ENCODE measurements around the gene PPM1E. TPM values are rescaled to one million over a fixed set of nuclear protein-coding genes. Genes with fewer than 3 reads are reported as not detected.
A peak's percentile ranks its signal among the peaks of the same experiment; 100 is the strongest.

Gene PPM1E
- total RNA-seq, 1 donor = under 0.01 TPM

DNA sequence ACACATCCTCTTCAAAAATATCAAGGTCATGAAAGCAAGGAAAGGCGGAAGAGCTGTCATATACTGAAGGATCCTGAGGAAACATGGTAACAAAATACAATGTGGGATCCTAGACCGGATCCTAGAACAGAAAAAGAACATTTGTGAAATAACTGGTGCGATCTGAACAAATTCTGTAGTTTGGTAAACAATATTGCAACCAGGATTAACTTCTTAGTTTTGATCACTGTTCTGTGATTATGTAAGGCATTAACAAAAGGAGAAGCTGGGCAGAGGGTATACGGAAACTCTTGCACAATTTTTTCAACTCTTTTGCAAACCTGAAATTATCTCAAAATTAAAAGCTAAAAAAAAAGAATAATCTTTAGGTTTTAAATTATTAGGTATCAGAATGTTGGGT, 241.3 kb downstream of the PPM1E start:
- no peak overlapping the region for H3K4me3 ChIP-seq (ENCODE audit: low read depth, low read length)
- no peak for DNase-seq (ENCODE audit: low read depth)
- TF ChIP-seq, protein P1, sequence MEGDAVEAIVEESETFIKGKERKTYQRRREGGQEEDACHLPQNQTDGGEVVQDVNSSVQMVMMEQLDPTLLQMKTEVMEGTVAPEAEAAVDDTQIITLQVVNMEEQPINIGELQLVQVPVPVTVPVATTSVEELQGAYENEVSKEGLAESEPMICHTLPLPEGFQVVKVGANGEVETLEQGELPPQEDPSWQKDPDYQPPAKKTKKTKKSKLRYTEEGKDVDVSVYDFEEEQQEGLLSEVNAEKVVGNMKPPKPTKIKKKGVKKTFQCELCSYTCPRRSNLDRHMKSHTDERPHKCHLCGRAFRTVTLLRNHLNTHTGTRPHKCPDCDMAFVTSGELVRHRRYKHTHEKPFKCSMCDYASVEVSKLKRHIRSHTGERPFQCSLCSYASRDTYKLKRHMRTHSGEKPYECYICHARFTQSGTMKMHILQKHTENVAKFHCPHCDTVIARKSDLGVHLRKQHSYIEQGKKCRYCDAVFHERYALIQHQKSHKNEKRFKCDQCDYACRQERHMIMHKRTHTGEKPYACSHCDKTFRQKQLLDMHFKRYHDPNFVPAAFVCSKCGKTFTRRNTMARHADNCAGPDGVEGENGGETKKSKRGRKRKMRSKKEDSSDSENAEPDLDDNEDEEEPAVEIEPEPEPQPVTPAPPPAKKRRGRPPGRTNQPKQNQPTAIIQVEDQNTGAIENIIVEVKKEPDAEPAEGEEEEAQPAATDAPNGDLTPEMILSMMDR (IDR thresholded peaks at IDR 0.05; ENCODE audit: insufficient read depth, low read depth, low read length) = no peak

DNA sequence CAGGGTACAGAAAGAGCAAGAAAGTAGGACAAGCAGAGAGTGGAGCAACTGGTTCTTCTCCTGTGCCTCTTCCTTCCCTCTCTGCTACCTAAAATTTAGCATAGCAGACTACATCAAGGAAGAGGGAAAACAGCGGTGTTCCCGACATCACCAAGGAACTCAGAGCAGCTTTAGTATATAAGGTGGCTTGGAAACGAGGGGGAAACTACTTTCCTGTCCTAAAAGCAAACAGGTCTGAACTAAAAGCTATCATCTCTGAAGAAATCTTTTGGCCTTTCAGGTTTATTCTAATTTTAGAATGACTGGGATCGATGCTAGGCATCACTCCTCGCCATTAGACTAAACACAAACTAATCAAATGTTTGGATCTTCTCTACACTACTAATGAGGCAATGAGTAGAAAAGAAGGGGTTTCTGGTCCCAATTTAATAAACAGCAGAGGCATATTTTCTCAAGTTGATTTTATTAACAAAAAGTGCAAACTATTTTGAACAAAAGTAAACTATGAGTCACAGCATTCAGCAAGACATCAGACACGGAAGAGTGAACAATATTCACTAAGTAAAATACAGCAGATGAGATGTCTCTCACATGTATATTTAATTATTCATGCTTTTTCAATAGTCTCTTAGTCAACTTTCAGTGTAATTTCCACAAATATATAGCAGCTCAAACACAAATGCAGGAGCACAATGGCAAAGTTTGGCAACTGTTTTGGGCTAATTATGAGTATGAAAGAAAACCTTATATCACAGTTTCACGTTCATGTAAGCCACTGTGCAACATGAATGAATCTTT, 242.3 kb downstream of the PPM1E start:
- DNase-seq (ENCODE audit: low read depth) = peak; percentile 6
- TF ChIP-seq, protein P1 (IDR thresholded peaks at IDR 0.05; ENCODE audit: insufficient read depth, low read depth, low read length) = no peak
- no peak overlapping the region for H3K4me3 ChIP-seq (ENCODE audit: low read depth, low read length)

DNA sequence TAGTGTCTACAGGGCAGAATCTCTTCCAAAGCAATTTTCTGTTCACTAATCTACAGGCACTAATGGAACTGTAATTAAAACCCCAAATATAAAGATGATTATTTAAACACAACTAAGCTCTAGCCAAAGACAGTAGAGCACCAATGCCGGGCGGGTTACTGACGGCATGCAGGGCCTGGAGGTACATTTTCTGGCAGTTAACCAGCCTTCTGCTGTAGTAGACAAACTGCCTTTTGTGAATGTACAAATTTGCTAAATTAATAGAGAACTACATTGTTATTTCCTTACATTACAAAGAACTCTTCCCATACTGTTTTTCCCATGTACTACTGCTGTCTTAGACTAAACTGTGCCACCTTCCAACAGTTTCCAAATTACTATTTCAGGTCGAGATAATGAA, 243.2 kb downstream of the PPM1E start:
- no peak overlapping the region for H3K4me3 ChIP-seq (ENCODE audit: low read depth, low read length)
- TF ChIP-seq, protein P1 (IDR thresholded peaks at IDR 0.05; ENCODE audit: insufficient read depth, low read depth, low read length) = no peak
- DNase-seq (ENCODE audit: low read depth) = no peak

GRCh38 chr17:58999500-58999899, 243.8 kb downstream of the PPM1E start:
- no peak overlapping the region for H3K4me3 ChIP-seq (ENCODE audit: low read depth, low read length)
- TF ChIP-seq, protein P1 (IDR thresholded peaks at IDR 0.05; ENCODE audit: insufficient read depth, low read depth, low read length) = no peak
- DNase-seq (ENCODE audit: low read depth) = no peak

DNA sequence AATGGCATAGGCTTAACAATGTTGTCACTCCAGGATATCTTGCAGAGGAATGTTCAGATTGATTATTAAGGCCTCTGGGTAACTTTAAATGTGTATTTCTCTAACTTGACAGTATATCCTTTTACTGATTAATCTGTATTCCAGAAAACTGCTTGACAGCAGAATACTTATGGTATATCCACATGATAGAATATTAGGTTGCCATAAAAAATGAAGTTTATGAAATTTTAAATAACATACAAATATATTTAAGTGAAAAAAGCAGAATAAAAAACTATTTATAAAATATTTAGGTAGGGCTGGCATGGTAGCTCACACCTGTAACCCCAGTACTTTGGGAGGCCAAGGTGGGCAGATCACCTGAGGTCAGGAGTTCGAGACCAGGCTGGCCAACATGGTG, 244.4 kb downstream of the PPM1E start:
- TF ChIP-seq, protein P1 (IDR thresholded peaks at IDR 0.05; ENCODE audit: insufficient read depth, low read depth, low read length) = no peak
- no peak for DNase-seq (ENCODE audit: low read depth)

GRCh38 chr17:59001158-59001814, 245.6 kb downstream of the PPM1E start:
- DNase-seq (ENCODE audit: low read depth) = peak; percentile 49
- peak overlapping the region; percentile 43 for H3K4me3 ChIP-seq (ENCODE audit: low read depth, low read length)
- TF ChIP-seq, protein P1 (IDR thresholded peaks at IDR 0.05; ENCODE audit: insufficient read depth, low read depth, low read length) = no peak

More for the DNA sequence above, 244.4 kb downstream of the PPM1E start:
- no peak overlapping the region for H3K4me3 ChIP-seq (ENCODE audit: low read depth, low read length)

All from fibroblast of villous mesenchyme (primary cell).